Astrocyte (in vitro differentiated cells and primary cell): ENCODE results near the gene PIAS1. TPM values are rescaled to one million over a fixed set of nuclear protein-coding genes. Genes with fewer than 3 reads are reported as not detected.

Experiments
- DNase-seq: peaks from one replicate; pipeline ENCODE4 v3.0.0-alpha.2; 2010; ENCODE audit warnings: low read depth
- FAIRE-seq: peaks from 2 replicates; lab custom pipeline; 2011; peaks lifted over from hg19 to GRCh38; lab: Jason Lieb, UNC
- H2AFZ ChIP-seq: 2 replicates; pipeline ENCODE4 v1.6.0; 2012; ENCODE audit warnings: low read depth, low read length, inconsistent platforms
- H3K27ac ChIP-seq: 2 replicates; pipeline ENCODE4 v1.5.1; 2011; ENCODE audit warnings: low read depth, low read length, inconsistent platforms
- H3K27me3 ChIP-seq: 2 replicates; pipeline ENCODE4 v1.6.0; 2011; ENCODE audit warnings: low read length, inconsistent platforms; ENCODE audit not compliant: insufficient read depth
- H3K36me3 ChIP-seq: 2 replicates; pipeline ENCODE4 v1.5.1; 2011; ENCODE audit warnings: low read length, inconsistent platforms; ENCODE audit not compliant: insufficient read depth
- H3K4me1 ChIP-seq: 2 replicates; pipeline ENCODE4 v1.5.1; 2011; ENCODE audit warnings: low read length, inconsistent platforms; ENCODE audit not compliant: insufficient read depth
- H3K4me2 ChIP-seq: 2 replicates; pipeline ENCODE4 v1.6.0; 2012; ENCODE audit warnings: low read length, inconsistent platforms
- H3K4me3 ChIP-seq: 2 replicates; pipeline ENCODE4 v1.5.1; 2011; ENCODE audit warnings: low read depth, mild to moderate bottlenecking, low read length, inconsistent platforms; ENCODE audit not compliant: insufficient read depth
- H3K79me2 ChIP-seq: 2 replicates; pipeline ENCODE4 v1.6.0; 2012; ENCODE audit warnings: mild to moderate bottlenecking, low read length, inconsistent platforms; ENCODE audit not compliant: insufficient read depth
- H3K9ac ChIP-seq: 2 replicates; pipeline ENCODE4 v1.6.0; 2012; ENCODE audit warnings: mild to moderate bottlenecking, low read length, inconsistent platforms
- H3K9me3 ChIP-seq: 2 replicates; pipeline ENCODE4 v1.5.1; 2012; ENCODE audit warnings: low read depth, mild to moderate bottlenecking, low read length, inconsistent platforms; ENCODE audit not compliant: insufficient read depth
- H4K20me1 ChIP-seq: 2 replicates; pipeline ENCODE4 v1.6.0; 2012; ENCODE audit warnings: low read length, inconsistent platforms; ENCODE audit not compliant: insufficient read depth
- H3K27ac Mint-ChIP-seq: one replicate; pipeline ENCODE4 v1.8.0; 2021; ENCODE audit warnings: mild to moderate bottlenecking, mixed read lengths; ENCODE audit not compliant: unreplicated experiment
- H3K27me3 Mint-ChIP-seq: one replicate; pipeline ENCODE4 v1.8.0; 2021; ENCODE audit warnings: low read depth, mixed read lengths; ENCODE audit not compliant: unreplicated experiment
- H3K36me3 Mint-ChIP-seq: one replicate; pipeline ENCODE4 v1.8.0; 2021; ENCODE audit warnings: low read depth, mixed read lengths; ENCODE audit not compliant: unreplicated experiment
- H3K4me1 Mint-ChIP-seq: one replicate; pipeline ENCODE4 v1.8.0; 2021; ENCODE audit warnings: low read depth, mixed read lengths; ENCODE audit not compliant: unreplicated experiment
- H3K4me3 Mint-ChIP-seq: one replicate; pipeline ENCODE4 v1.8.0; 2021; ENCODE audit warnings: mild to moderate bottlenecking, moderate library complexity, mixed read lengths; ENCODE audit not compliant: unreplicated experiment
- H3K9me3 Mint-ChIP-seq: one replicate; pipeline ENCODE4 v1.8.0; 2021; ENCODE audit warnings: mild to moderate bottlenecking, mixed read lengths; ENCODE audit not compliant: unreplicated experiment
- CTCF ChIP-seq: IDR thresholded peaks from 2 replicates; pipeline ENCODE4 v1.5.1; 2011; ENCODE audit warnings: low read depth, mild to moderate bottlenecking, inconsistent platforms, low read length, moderate library complexity; ENCODE audit not compliant: insufficient read depth
- EZH2 ChIP-seq: IDR thresholded peaks from 2 replicates; pipeline ENCODE4 v1.6.1; 2012; ENCODE audit warnings: mild to moderate bottlenecking, low read length, inconsistent platforms; ENCODE audit not compliant: insufficient read depth
- total RNA-seq: library from RNA; stranded (reverse); gene quantifications from 2 replicates; pipeline ENCODE4 v1.2.1, GENCODE V29; 2021

PIAS1 gene
- total RNA-seq, 1 donor from 2014 or later, result 30.2 TPM

- no peaks in the 10 kb centered on the region for H3K9me3 Mint-ChIP-seq
- DNase-seq (no peak), FAIRE-seq (no peak)
- H3K27ac Mint-ChIP-seq, result peak overlapping the region; percentile 81
- peaks cover 4% of the 10 kb centered on the region for H3K4me1 Mint-ChIP-seq
- H3K4me3 ChIP-seq, result no peak overlapping the region
- TF ChIP-seq CTCF (no peak), EZH2 (no peak)
- no peak overlapping the region for H3K4me3 Mint-ChIP-seq
- H3K4me1 ChIP-seq, result peaks cover 14% of the 10 kb centered on the region
- no peak overlapping the region for H3K9ac ChIP-seq
- no peak overlapping the region for H2AFZ ChIP-seq
- H4K20me1 ChIP-seq, result no peaks in the 10 kb centered on the region
- H3K36me3 ChIP-seq, result peaks cover 17% of the 10 kb centered on the region
- no peaks in the 10 kb centered on the region for H3K9me3 ChIP-seq
- H3K4me2 ChIP-seq, result no peak overlapping the region
- no peaks in the 10 kb centered on the region for H3K79me2 ChIP-seq
- no peaks in the 10 kb centered on the region for H3K27me3 Mint-ChIP-seq
- H3K27ac ChIP-seq, result no peak overlapping the region
- H3K36me3 Mint-ChIP-seq, result peaks cover 10% of the 10 kb centered on the region
- H3K27me3 ChIP-seq, result no peaks in the 10 kb centered on the region
Observed at GRCh38 chr15:68183616-68184315, 129.7 kb downstream of the PIAS1 start.

GRCh38 chr15:68184616-68185480, 130.7 kb downstream of the PIAS1 start:
- no peak for FAIRE-seq
- H3K27me3 Mint-ChIP-seq, result no peaks in the 10 kb centered on the region
- H3K27ac ChIP-seq, result no peak overlapping the region

DNA sequence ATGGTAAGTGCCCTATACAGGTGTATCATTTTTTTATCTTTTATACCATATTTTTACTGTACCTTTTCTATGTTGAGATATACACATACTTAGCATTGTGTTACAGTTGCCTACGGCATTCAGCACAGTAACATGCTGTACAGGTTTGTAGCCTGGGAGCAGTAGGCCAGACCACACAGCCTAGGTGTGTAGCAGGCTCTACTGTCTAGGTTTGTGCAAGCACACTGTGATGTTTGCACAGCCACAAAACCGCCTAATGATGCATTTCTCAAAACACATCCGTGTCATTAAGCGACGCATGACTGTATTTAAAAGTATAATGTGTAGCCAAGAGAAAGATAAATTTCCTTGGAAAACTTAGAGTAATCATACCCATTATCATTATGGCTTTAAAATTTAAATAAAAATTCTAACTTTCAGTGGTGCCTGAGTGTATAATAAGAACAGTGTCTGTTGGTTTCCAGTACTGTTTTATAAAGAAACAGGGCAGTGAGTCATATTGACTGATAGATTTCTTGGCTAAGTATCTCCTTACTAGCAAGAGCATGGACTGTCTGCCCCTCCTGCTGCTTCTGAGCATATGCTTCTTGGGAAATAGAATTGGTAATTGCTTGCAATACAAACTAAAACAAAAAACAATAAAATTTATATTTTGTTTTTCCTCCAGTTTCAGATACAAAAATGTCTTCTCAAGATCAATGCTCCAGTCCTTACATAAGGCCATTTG, 132.7 kb downstream of the PIAS1 start:
- no peaks in the 10 kb centered on the region for H3K9me3 Mint-ChIP-seq
- no peaks in the 10 kb centered on the region for H4K20me1 ChIP-seq
- no peak overlapping the region for H3K9ac ChIP-seq
- no peak overlapping the region for H3K4me3 Mint-ChIP-seq
- TF ChIP-seq EZH2, result no peak
- TF ChIP-seq CTCF, result no peak
- peaks cover 14% of the 10 kb centered on the region for H3K4me1 ChIP-seq
- peaks cover 11% of the 10 kb centered on the region for H3K36me3 Mint-ChIP-seq
- H3K27ac Mint-ChIP-seq, result no peak overlapping the region
- peak overlapping the region; percentile 32 for H3K27ac ChIP-seq
- H3K9me3 ChIP-seq, result no peaks in the 10 kb centered on the region
- peaks cover 4% of the 10 kb centered on the region for H3K4me1 Mint-ChIP-seq
- H3K27me3 Mint-ChIP-seq, result no peaks in the 10 kb centered on the region
- H3K79me2 ChIP-seq, result no peaks in the 10 kb centered on the region
- H3K4me2 ChIP-seq, result peak overlapping the region; percentile 71
- no peak overlapping the region for H2AFZ ChIP-seq
- FAIRE-seq (peak; percentile 9), DNase-seq (peak; percentile 69)
- no peaks in the 10 kb centered on the region for H3K27me3 ChIP-seq
- peaks cover 21% of the 10 kb centered on the region for H3K36me3 ChIP-seq
- peak overlapping the region; percentile 44 for H3K4me3 ChIP-seq

More at GRCh38 chr15:68184616-68185480, 130.7 kb downstream of the PIAS1 start:
- no peaks in the 10 kb centered on the region for H3K9me3 Mint-ChIP-seq
- peaks cover 18% of the 10 kb centered on the region for H3K36me3 ChIP-seq
- no peaks in the 10 kb centered on the region for H3K27me3 ChIP-seq
- no peaks in the 10 kb centered on the region for H3K79me2 ChIP-seq
- no peak overlapping the region for H3K4me3 ChIP-seq
- H3K4me1 Mint-ChIP-seq, result peaks cover 4% of the 10 kb centered on the region
- H3K9ac ChIP-seq, result no peak overlapping the region
- TF ChIP-seq EZH2, result no peak
- no peaks in the 10 kb centered on the region for H3K9me3 ChIP-seq
- no peak for DNase-seq
- no peak overlapping the region for H3K27ac Mint-ChIP-seq
- peaks cover 14% of the 10 kb centered on the region for H3K36me3 Mint-ChIP-seq
- H3K4me2 ChIP-seq, result no peak overlapping the region
- peaks cover 14% of the 10 kb centered on the region for H3K4me1 ChIP-seq
- no peaks in the 10 kb centered on the region for H4K20me1 ChIP-seq
- H2AFZ ChIP-seq, result no peak overlapping the region
- no peak overlapping the region for H3K4me3 Mint-ChIP-seq
